Gastrocnemius medialis (tissue), 4 donors: ENCODE results near the gene CCDC87.

ENCODE experiments used
- POLR2A ChIP-seq, 2 donors: fragments of 450-650 bp; IDR thresholded peaks; one replicate each; pipeline ENCODE4 v1.6.1; 2017; ENCODE audit warnings: antibody characterized with exemption in 2 of 2, mild to moderate bottlenecking in 2 of 2, moderate library complexity in 2 of 2
- TF ChIP-seq, protein P1 (sequence below), 5 experiments: fragments of 450-650 bp in 3 of 5; fragments of 200-600 bp in 2 of 5; sonication (generic) in 2 of 5; IDR thresholded peaks in 4 of 5; conservative IDR thresholded peaks in 1 of 5; 1 replicate in 4 of 5; 2 replicates in 1 of 5; pipeline ENCODE4 v1.5.1; 2016 to 2019; ENCODE audit warnings: antibody characterized with exemption in 5 of 5, mild to moderate bottlenecking in 3 of 5, moderate library complexity in 3 of 5

DNA sequence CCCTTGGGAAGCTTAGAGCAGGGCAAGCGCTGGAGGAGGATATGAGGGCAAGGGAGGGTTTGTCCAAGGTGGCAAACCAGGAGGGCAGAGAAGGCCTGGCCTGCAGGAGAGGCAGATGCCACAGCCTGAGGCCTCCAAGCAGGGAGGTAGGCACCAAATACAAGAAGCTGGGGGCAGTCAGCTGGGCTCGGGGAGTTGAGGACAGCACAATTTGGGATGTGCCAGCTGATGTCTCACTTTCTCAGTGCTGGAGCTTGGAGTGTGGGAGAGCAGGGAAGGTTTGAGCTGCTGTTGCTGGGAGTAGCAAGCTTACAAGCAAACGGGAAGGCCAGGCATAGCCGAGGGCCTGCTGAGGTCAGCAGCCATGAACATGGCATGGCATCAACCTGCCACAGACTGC is 51.0 kb downstream of the CCDC87 start:
- TF ChIP-seq, protein P1, sequence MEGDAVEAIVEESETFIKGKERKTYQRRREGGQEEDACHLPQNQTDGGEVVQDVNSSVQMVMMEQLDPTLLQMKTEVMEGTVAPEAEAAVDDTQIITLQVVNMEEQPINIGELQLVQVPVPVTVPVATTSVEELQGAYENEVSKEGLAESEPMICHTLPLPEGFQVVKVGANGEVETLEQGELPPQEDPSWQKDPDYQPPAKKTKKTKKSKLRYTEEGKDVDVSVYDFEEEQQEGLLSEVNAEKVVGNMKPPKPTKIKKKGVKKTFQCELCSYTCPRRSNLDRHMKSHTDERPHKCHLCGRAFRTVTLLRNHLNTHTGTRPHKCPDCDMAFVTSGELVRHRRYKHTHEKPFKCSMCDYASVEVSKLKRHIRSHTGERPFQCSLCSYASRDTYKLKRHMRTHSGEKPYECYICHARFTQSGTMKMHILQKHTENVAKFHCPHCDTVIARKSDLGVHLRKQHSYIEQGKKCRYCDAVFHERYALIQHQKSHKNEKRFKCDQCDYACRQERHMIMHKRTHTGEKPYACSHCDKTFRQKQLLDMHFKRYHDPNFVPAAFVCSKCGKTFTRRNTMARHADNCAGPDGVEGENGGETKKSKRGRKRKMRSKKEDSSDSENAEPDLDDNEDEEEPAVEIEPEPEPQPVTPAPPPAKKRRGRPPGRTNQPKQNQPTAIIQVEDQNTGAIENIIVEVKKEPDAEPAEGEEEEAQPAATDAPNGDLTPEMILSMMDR (IDR thresholded peaks at IDR 0.05 in 4 of 5, conservative IDR thresholded peaks at IDR 0.05 in 1 of 5) = no peak
- no peak for TF ChIP-seq POLR2A (IDR thresholded peaks at IDR 0.05)
